DMS 273 treated with DMSO at 0.1 percent for 48 hours (cell line): ENCODE measurements around the gene ONECUT3.

Experiments
- DNase-seq: peaks from one replicate; lab custom pipeline; 2025; lab: John Stamatoyannopoulos, UW

Gene ONECUT3

GRCh38 chr19:1739960-1740629, 13.2 kb upstream of the ONECUT3 start:
- no peak for DNase-seq

- DNase-seq = no peak
These were observed 10.2 kb upstream of the ONECUT3 start for GRCh38 chr19:1742989-1743696.

DNA sequence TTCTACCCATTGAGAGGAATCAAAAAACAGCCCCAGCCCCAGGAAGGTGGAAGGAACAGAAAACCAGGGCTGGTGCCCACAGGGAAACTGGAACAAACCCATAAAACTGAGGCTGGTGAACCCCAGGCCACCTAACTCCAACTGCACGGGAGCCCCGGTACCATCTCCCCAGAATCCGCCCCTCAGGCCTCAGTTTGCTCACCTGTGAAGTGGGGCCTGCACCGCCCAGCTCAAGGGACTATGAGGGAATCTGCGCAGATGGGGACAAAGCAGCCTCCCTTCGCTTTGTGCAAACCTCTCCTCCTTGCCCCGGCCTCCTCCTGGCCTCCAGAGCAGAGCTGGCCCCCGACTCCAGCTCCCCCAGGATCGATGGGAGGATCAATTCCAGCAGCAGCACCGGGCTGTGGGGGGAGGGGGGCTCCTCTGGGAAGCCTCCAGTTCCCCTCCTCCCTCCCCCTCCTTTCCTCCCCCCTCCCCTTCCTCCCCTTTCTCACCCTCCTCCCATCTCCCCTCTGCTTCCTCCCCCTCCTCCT, 9.1 kb upstream of the ONECUT3 start:
- no peak for DNase-seq

GRCh38 chr19:1744822-1745563, 8.3 kb upstream of the ONECUT3 start:
- DNase-seq = no peak

DNA sequence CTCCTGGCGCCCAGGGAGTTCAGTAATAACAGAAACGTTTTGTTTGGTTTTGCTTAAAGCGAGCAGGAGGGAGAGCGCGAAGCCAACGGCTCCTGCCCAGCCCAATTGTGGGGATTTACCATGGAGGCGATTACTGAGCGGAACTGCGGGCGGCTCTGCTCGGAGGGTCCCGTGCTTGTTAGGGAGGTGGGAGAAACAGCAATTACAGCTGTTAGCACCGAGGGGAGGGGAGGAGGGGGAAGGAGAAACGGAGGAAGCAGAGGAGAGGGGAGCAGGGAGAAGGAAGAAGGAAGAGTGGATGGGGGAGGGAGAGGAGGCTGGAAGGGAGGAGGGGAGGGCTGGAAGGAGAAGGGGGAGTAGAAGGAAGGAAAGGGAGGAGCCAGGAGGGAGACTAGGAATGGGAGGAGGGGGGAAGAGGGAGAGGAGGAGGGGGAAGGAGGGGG, 7.7 kb upstream of the ONECUT3 start:
- no peak for DNase-seq

DNA sequence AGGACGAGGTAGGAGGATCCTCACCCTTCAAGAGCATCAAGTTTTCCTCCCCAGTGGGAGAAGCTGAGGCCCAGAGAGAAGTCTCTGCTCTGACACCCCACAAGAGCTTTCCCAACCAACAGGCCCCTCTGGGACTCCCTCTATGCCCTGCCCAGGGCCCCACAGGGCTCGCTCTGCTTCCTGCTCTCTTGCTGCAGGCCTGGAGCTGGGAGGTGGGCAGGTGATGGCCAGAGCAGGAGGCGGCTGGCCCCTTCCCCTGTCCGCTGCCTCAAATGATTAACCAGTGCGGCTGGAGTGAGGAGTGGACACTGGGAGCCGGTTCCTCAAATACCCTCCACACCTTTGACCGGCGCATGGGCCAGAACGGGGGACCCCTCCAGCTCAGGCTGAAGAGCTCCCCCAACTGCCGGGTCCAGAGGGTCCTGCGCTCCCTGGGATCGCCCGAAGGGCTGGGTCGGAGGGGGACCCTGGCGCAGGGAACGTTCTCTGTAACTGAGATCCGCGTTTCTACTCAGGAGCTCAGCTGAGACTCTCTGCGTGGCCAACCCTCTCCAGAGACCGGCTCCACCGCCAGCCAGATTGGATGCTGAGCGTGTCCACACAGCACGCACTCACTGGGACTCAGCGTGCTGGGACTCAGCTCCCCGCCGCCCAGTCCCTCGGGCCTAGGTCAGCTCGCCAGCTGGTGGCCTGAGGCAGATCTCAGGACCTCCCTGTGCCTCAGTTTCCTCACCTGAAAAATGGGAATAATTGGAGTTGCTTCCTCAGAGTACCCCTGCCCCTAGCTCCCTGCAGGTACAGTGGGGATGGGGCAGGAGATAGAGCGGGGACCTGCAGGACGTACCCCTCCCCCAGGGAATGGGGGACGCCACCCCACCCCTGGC, 6.7 kb upstream of the ONECUT3 start:
- DNase-seq = no peak

DNA sequence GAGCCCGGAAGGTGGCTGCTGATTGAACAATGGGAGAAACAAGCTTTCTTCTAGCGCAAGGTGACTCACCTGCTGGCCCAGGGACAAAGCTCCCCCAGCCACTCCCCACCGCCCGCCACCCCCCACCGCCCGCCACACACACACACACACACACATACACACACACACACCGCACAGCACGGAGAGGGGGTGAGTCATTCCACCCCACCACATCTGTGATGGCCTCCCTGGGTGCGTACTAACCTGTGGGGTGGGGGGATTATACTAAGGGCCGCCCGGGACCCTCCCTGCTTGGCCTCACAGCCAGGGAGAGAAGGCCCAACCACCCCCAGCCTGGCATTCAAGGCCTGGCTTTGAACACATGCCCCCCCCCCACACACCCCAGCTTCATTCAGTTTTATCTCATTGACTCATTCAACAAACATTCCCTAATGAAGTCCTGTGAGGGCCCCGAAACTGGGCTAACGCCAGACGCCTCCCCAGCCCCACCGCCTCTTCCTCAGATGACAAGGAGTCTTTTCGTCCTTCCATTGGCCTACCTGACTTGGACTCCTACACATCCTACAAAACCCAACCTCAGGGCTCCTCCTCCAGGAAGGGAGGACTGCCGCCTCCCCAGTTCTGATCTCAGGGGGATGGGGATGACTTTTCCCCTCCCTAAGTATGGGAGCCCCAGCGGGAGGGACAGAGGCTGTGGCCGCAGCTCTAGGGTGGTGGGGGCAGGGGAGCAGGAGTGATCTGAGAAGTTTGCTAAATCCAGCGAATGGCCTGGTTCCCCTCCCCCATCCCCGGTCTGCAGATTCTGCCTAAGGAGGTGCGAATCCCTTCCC, 5.8 kb upstream of the ONECUT3 start:
- DNase-seq = no peak

- DNase-seq = no peak
These were observed 5.0 kb upstream of the ONECUT3 start for GRCh38 chr19:1748115-1748872.

GRCh38 chr19:1748873-1749341, 4.4 kb upstream of the ONECUT3 start:
- no peak for DNase-seq

GRCh38 chr19:1749373-1750342, 3.6 kb upstream of the ONECUT3 start:
- no peak for DNase-seq

DNA sequence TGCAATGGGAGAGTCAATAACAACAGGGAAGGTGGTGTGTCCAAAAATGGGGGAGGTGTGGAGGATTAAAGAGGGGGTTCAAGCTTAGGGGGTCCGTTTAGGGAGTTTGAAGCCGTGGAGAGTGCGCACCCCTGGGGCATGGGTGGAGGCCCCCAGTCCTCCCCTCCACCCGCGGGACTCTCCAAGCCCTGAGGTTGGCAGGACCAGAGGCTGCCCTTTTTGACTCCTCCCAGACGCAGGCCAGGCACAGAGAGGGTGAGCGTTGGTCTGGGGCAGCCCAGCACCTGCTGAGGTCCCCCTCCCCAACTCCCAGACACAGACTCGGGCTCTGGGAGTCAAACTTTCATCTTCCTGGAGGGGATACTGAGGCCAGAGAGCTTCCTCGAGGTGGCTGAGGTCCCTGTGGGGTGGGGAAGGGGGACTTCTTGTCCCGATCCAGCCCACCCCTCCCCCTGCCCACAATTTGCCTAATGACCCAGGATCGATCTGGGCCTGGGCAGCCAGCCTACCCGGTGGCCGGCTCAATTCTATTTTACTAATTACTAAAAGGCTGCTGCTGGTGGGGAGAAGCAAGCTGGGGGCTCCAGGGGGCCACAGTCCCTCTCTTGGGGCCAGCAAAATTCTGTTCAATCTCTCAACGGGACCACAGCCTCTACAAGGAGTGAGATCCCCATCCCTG, 2.8 kb upstream of the ONECUT3 start:
- DNase-seq = no peak

DNA sequence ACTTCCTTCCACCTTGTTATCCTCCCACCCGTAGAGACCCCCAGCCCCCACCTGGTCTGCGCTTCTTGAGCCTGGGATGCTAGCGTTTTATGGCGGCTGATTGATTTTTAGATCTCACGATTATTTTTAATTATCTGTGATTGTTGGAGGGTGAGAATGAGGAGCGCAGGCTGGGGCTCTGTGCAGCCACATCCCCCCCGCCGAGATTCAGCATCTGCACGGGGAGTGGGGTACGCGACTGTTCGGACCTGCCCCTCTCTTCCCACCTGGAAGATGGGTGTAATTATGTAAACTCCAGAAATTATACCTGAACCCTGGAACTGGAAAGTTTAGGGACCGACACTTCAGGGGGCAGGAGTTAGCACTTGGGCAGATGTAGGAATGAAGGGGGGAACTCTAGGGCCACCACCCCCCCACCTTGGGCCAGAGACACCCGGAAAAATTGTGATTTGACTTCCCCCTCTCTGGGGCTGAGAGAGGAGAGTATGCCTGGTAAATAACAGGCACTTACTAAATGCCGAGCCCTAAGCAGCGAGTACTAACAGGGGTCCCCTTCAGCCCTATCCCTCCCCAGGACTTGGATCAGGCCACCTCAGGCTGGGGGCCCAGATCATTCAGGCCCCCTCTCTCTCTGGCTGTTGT, 1.8 kb upstream of the ONECUT3 start:
- no peak for DNase-seq

DNA sequence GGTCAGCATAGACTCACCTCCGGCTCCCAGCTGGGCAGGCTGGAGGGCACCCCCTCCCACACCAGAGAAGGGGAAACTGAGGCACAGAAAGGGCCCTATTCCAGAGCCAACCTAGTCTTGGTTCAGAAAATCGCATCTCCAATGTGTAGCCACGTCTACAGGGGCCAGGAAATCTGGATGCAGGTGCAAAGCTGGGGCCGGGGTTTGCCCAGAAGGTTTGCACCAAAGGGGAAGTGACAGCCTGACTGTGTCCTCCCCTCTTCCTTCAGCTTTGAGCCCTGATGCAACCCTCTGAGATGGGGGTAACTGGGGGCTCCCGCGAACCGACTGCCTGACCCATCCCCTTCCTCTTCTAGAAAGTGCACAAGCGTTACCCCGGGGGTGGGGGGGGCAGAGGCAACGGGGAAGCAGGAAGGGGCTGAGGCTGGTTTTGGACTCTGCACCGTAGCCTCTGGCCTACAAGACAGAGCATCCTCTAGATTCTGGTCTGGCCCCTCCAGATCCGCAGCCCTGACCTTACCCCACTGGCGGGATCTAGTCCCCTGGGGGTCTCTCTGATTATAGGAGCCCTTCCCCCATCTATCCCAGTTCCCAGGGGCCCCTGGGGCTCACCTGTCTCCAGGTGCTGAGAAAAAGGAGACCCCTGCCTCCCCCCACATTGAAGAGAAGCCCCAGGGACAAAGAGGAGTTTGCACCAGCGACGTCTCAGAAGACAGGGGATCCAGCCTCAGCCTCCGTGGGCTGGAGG, 1.1 kb upstream of the ONECUT3 start:
- DNase-seq = no peak

GRCh38 chr19:1754018-1754635, 821 bp downstream of the ONECUT3 start:
- no peak for DNase-seq

DNA sequence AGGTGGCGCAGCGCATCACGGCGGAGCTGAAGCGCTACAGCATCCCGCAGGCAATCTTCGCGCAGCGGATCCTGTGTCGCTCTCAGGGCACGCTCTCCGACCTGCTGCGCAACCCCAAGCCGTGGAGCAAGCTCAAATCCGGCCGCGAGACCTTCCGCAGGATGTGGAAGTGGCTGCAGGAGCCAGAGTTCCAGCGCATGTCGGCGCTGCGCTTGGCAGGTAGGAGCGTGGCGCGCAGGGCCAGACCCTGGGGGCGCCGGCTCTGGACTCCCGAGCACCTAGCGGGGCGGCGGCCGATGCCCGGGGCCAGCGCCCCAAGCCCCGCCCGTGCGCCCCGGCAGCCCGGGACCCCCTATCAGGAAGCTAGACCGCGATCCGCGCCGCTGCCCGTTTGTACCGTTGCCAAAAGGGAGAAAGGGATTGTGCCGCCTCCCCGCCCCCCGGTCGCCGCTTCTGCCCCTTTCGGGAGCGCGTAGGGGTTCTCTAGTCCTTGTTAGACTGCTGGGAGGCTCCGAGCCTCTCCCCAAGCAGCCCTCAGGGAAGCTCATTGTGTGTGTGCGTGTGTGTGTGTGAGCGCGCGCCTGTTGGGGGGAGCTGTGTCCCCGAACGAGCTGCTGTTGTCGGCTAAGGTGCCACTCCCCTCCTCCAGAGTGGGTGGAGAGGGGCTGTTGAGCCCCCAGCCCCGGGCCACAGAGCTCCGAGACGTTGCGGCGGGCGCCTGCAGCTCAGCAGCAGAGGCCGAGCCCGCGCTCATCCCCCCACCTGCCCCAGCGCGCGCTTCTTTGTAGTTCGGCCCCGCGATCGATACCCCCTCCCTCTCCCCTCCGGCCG, 1.5 kb downstream of the ONECUT3 start:
- no peak for DNase-seq
